Erythroblast (primary cell): ENCODE data around the gene CASP3.

Experiments used
- GATA1 ChIP-seq: IDR thresholded peaks from 2 replicates; pipeline ENCODE4 v1.6.1; 2011; ENCODE audit warnings: low read depth, mild to moderate bottlenecking, control low read depth, low read length, moderate library complexity
- POLR2A ChIP-seq: IDR thresholded peaks from 2 replicates; pipeline ENCODE4 v1.6.1; 2011; ENCODE audit warnings: mild to moderate bottlenecking, low read length

- TF ChIP-seq POLR2A (no peak), GATA1 (no peak)
These were observed 53.8 kb downstream of the CASP3 start for GRCh38 chr4:184595430-184595829.
